Transverse colon (tissue), 4 donors: ENCODE measurements around the gene CPXM1. TPM values are rescaled to one million over a fixed set of nuclear protein-coding genes. Genes with fewer than 3 reads are reported as not detected.

Experiments
- DNase-seq: peaks from one replicate; pipeline ENCODE4 v3.0.0-alpha.2; 2019
- H3K27ac ChIP-seq, 4 donors: fragments of 200-600 bp; sonication (generic); 2 replicates each; pipeline ENCODE4 v1.5.1; 2016 to 2018; ENCODE audit warnings: inconsistent platforms in 4 of 4
- H3K27me3 ChIP-seq: fragments of 200-600 bp; sonication (generic); 2 replicates; pipeline ENCODE4 v1.5.1; 2017; ENCODE audit warnings: inconsistent platforms
- H3K36me3 ChIP-seq, 4 donors: fragments of 200-600 bp; sonication (generic); 2 replicates each; pipeline ENCODE4 v1.5.1; 2017 to 2019; ENCODE audit warnings: inconsistent platforms in 4 of 4
- H3K4me1 ChIP-seq, 4 donors: fragments of 200-600 bp; sonication (generic); 2 replicates each; pipeline ENCODE4 v1.5.1; 2017 to 2020; ENCODE audit warnings: inconsistent platforms in 4 of 4
- H3K4me3 ChIP-seq, 4 donors: fragments of 200-600 bp; sonication (generic); 1 replicate in 1 of 4; 2 replicates in 3 of 4; pipeline versions ENCODE4 v1.5.1 to v1.6.1; 2017 to 2019; ENCODE audit warnings: inconsistent platforms in 4 of 4
- H3K9me3 ChIP-seq, 2 donors: fragments of 200-600 bp; sonication (generic); 2 replicates each; pipeline ENCODE4 v1.5.1; 2017 to 2019; ENCODE audit warnings: inconsistent platforms in 2 of 2
- CTCF ChIP-seq, 5 experiments: fragments of 200-600 bp in 3 of 5; fragments of 450-650 bp in 2 of 5; sonication (generic) in 3 of 5; IDR thresholded peaks; 1 replicate in 2 of 5; 2 replicates in 3 of 5; pipeline ENCODE4 v1.5.1; 2016 to 2017; ENCODE audit warnings: antibody characterized with exemption in 5 of 5, inconsistent platforms in 3 of 5, mild to moderate bottlenecking in 2 of 5, moderate library complexity in 1 of 5
- EP300 ChIP-seq: sonication (generic); formaldehyde crosslinking; IDR thresholded peaks from one replicate; pipeline ENCODE4 v1.6.1; 2017; ENCODE audit warnings: antibody characterized with exemption, low read depth
- POLR2A ChIP-seq: fragments of 450-650 bp; IDR thresholded peaks from one replicate; pipeline ENCODE4 v1.6.1; 2016; ENCODE audit warnings: antibody characterized with exemption, mild to moderate bottlenecking, moderate library complexity
- POLR2AphosphoS5 ChIP-seq, 3 donors: sonication (generic); formaldehyde crosslinking; IDR thresholded peaks; one replicate each; pipeline ENCODE4 v1.6.1; 2016; ENCODE audit warnings: antibody characterized with exemption in 3 of 3
- WGBS, 2 donors: methylation state at CpG; one replicate each; pipeline ENCODE4 v1.1.5; 2018; ENCODE audit warnings: low coverage in 1 of 2; 5-methylcytosine and 5-hydroxymethylcytosine counted together
- in situ Hi-C, 4 donors: fragments of 200-750 bp; cut with MboI; loops; one replicate each; pipeline versions ENCODE4 v1.15.0 to v1.15.1; 2017; ENCODE audit warnings: low sequenced_read_pairs in 3 of 4, low pct_ligation_motif_present in 1 of 4, low pct_unique_long_range_greater_than_20kb in 1 of 4
- intact Hi-C: fragments of 100-400 bp; cut with DNase I; formaldehyde crosslinking; loops from one replicate; pipeline ENCODE4 v1.15.1; 2023; ENCODE audit warnings: low total_unique reads
- total RNA-seq, 4 donors: library from RNA; depleted of rRNA; stranded (reverse); fragments of >200 nt; gene quantifications; one replicate each; pipeline ENCODE4 v1.1.0, GENCODE V29; 2016

The CPXM1 gene
- total RNA-seq, 4 donors from 2014 or later: 0.80 to 2.6 (median 1.0) TPM

GRCh38 chr20:2826655-2827054 is 26.2 kb upstream of the CPXM1 start:
- WGBS, 2 donors: 75 to 81% methylated on average over 4 of the region's 4 CpGs
- TF ChIP-seq POLR2AphosphoS5 (IDR thresholded peaks at IDR 0.05) (no peak), POLR2A (no peak), CTCF (IDR thresholded peaks at IDR 0.05) (no peak), EP300 (no peak)
- DNase-seq: no peak
- Histone ChIP-seq H3K27me3 (peaks cover 58% of the 10 kb centered on the region), H3K4me1 (no peaks in the 10 kb centered on the region), H3K4me3 (no peak overlapping the region), H3K27ac (no peak overlapping the region), H3K9me3 (no peaks in the 10 kb centered on the region), H3K36me3 (no peaks in the 10 kb centered on the region)
- in situ Hi-C loops (no loop called here), intact Hi-C loops (no loop called here)

GRCh38 chr20:2825761-2826160 is 25.3 kb upstream of the CPXM1 start:
- TF ChIP-seq CTCF (IDR thresholded peaks at IDR 0.05) (no peak), POLR2A (no peak), EP300 (no peak), POLR2AphosphoS5 (IDR thresholded peaks at IDR 0.05) (no peak)
- intact Hi-C loops: no loop called here
- in situ Hi-C loops: no loop called here
- Histone ChIP-seq H3K27ac (no peak overlapping the region), H3K36me3 (no peaks in the 10 kb centered on the region), H3K27me3 (peaks cover 67% of the 10 kb centered on the region), H3K9me3 (no peaks in the 10 kb centered on the region), H3K4me3 (no peak overlapping the region), H3K4me1 (peaks cover 0 to 4% (median 1%) of the 10 kb centered on the region in 4 donors)
- DNase-seq: no peak
- WGBS, 2 donors: 89 to 100% methylated on average over 1 to 2 of the region's 2 CpGs

GRCh38 chr20:2822073-2822472 is 21.6 kb upstream of the CPXM1 start:
- intact Hi-C loops: no loop called here
- peaks cover 57% of the 10 kb centered on the region for H3K27me3 ChIP-seq
- H3K36me3 ChIP-seq: no peaks in the 10 kb centered on the region
- no peaks in the 10 kb centered on the region for H3K9me3 ChIP-seq
- H3K27ac ChIP-seq: no peak overlapping the region
- no peak for DNase-seq
- TF ChIP-seq POLR2A (no peak), EP300 (no peak), POLR2AphosphoS5 (IDR thresholded peaks at IDR 0.05) (no peak), CTCF (IDR thresholded peaks at IDR 0.05) (no peak)
- no peak overlapping the region for H3K4me3 ChIP-seq
- in situ Hi-C loops: no loop called here
- peaks cover 0 to 7% (median 2%) of the 10 kb centered on the region in 4 donors for H3K4me1 ChIP-seq
- WGBS, 2 donors: 35% methylated on average over 5 of the region's 5 CpGs; no CpG with 5 or more reads in 1 of the 2 donors

- no peak for DNase-seq
- H3K27me3 ChIP-seq: peaks cover 48% of the 10 kb centered on the region
- in situ Hi-C loops (no loop called here), intact Hi-C loops (no loop called here)
- H3K36me3 ChIP-seq: no peaks in the 10 kb centered on the region
- H3K27ac ChIP-seq: no peak overlapping the region
- WGBS, 2 donors: 22% methylated on average over 32 of the region's 68 CpGs; no CpG with 5 or more reads in 1 of the 2 donors
- no peaks in the 10 kb centered on the region for H3K9me3 ChIP-seq
- no peak overlapping the region for H3K4me3 ChIP-seq
- TF ChIP-seq POLR2A: no peak
- TF ChIP-seq EP300: no peak
- TF ChIP-seq POLR2AphosphoS5 (IDR thresholded peaks at IDR 0.05): no peak
- TF ChIP-seq CTCF (IDR thresholded peaks at IDR 0.05): no peak
- peaks cover 0 to 7% (median 2%) of the 10 kb centered on the region in 4 donors for H3K4me1 ChIP-seq
Measured at GRCh38 chr20:2820896-2821869, 20.8 kb upstream of the CPXM1 start.
